GM23338 (cell line): ENCODE results near the gene NCK2. TPM values are rescaled to one million over a fixed set of nuclear protein-coding genes. Genes with fewer than 3 reads are reported as not detected.

Experiments used
- ATAC-seq: fragments of 200-7000 bp; cut with Tn5 transposase; 3 replicates; pipeline ENCODE4 v1.9.1; 2020
- DNase-seq: peaks from one replicate; pipeline ENCODE4 v3.0.0-alpha.2; 2015; ENCODE audit warnings: low spot score
- H2AFZ ChIP-seq: fragments of 200-600 bp; sonication (generic); 2 replicates; pipeline ENCODE4 v1.8.0; 2016; ENCODE audit warnings: antibody characterized with exemption, mild to moderate bottlenecking, moderate library complexity
- H3F3A ChIP-seq: fragments of 200-600 bp; sonication (generic); replicated peaks from 2 replicates; pipeline ENCODE4 v1.8.0; 2017; ENCODE audit warnings: antibody characterized with exemption, mixed run types, low read depth
- H3K27ac ChIP-seq: fragments of 200-600 bp; sonication (generic); 2 replicates; pipeline ENCODE4 v1.6.1; 2016; ENCODE audit warnings: low read depth
- H3K27me3 ChIP-seq: fragments of 200-600 bp; sonication (generic); 2 replicates; pipeline ENCODE4 v1.8.0; 2016; ENCODE audit warnings: mild to moderate bottlenecking, mixed run types, moderate library complexity; ENCODE audit not compliant: insufficient read depth
- H3K36me3 ChIP-seq: fragments of 200-600 bp; sonication (generic); 2 replicates; pipeline ENCODE4 v1.8.0; 2016; ENCODE audit warnings: mild to moderate bottlenecking; ENCODE audit not compliant: insufficient read depth
- H3K4me1 ChIP-seq: fragments of 200-600 bp; sonication (generic); 2 replicates; pipeline ENCODE4 v1.8.0; 2016; ENCODE audit warnings: mild to moderate bottlenecking, moderate library complexity; ENCODE audit not compliant: insufficient read depth
- H3K4me2 ChIP-seq: fragments of 200-600 bp; sonication (generic); 2 replicates; pipeline ENCODE4 v1.7.1; 2017; ENCODE audit warnings: mixed run types
- H3K4me3 ChIP-seq: fragments of 200-600 bp; sonication (generic); 2 replicates; pipeline ENCODE4 v1.6.1; 2016; ENCODE audit warnings: mixed run types
- H3K79me2 ChIP-seq: fragments of 200-600 bp; sonication (generic); replicated peaks from 2 replicates; pipeline ENCODE4 v1.8.0; 2017; ENCODE audit warnings: mild to moderate bottlenecking; ENCODE audit not compliant: insufficient read depth
- H3K9me2 ChIP-seq: fragments of 200-600 bp; sonication (generic); 2 replicates; pipeline ENCODE4 v1.8.0; 2017; ENCODE audit not compliant: insufficient read depth
- H4K20me1 ChIP-seq: fragments of 200-600 bp; sonication (generic); replicated peaks from 2 replicates; pipeline ENCODE4 v1.8.0; 2017; ENCODE audit warnings: mild to moderate bottlenecking; ENCODE audit not compliant: insufficient read depth
- H3K27ac Mint-ChIP-seq: 2 replicates; pipeline ENCODE4 v1.8.0; 2020; ENCODE audit warnings: inconsistent platforms, mild to moderate bottlenecking, moderate library complexity, mixed read lengths
- H3K27me3 Mint-ChIP-seq: 3 replicates; pipeline ENCODE4 v1.8.0; 2022; ENCODE audit warnings: low read depth, mild to moderate bottlenecking, moderate library complexity, mixed read lengths, inconsistent platforms; ENCODE audit not compliant: insufficient read depth, poor library complexity
- H3K36me3 Mint-ChIP-seq: 3 replicates; pipeline ENCODE4 v1.8.0; 2021; ENCODE audit warnings: low read depth, mild to moderate bottlenecking, inconsistent platforms, moderate library complexity, mixed read lengths
- H3K4me1 Mint-ChIP-seq: 3 replicates; pipeline ENCODE4 v1.8.0; 2020; ENCODE audit warnings: mild to moderate bottlenecking, inconsistent platforms, mixed read lengths
- H3K4me3 Mint-ChIP-seq: 3 replicates; pipeline ENCODE4 v1.8.0; 2021; ENCODE audit warnings: moderate library complexity, mild to moderate bottlenecking, inconsistent platforms, mixed read lengths
- H3K9me3 Mint-ChIP-seq: 3 replicates; pipeline ENCODE4 v1.8.0; 2020; ENCODE audit warnings: moderate library complexity, mild to moderate bottlenecking, inconsistent platforms, mixed read lengths
- CREB1 ChIP-seq: fragments of 250-450 bp; sonication (Bioruptor Pico); IDR thresholded peaks from 2 replicates; pipeline ENCODE4 v1.5.0; 2020; ENCODE audit warnings: low read depth, mild to moderate bottlenecking, moderate library complexity
- CTCF ChIP-seq, 2 experiments: fragments of 200-600 bp in 1 of 2; sonication (generic) in 1 of 2; conservative IDR thresholded peaks; 2 replicates each; pipeline versions ENCODE4 v1.5.1 to v1.6.1; 2016 to 2017; ENCODE audit warnings: antibody characterized with exemption in 2 of 2, low read depth in 2 of 2, mild to moderate bottlenecking in 2 of 2, moderate library complexity in 1 of 2
- ETS1 ChIP-seq: IDR thresholded peaks from 2 replicates; pipeline ENCODE4 v1.6.1; 2016; ENCODE audit warnings: antibody characterized with exemption
- EZH2 ChIP-seq: fragments of 200-600 bp; sonication (generic); IDR thresholded peaks from one replicate; pipeline ENCODE4 v1.8.0; 2017; ENCODE audit warnings: antibody characterized with exemption, mild to moderate bottlenecking, low read depth; ENCODE audit not compliant: unreplicated experiment
- EZH2phosphoT487 ChIP-seq: fragments of 200-600 bp; sonication (generic); IDR thresholded peaks from one replicate; pipeline ENCODE4 v1.8.1; 2018; ENCODE audit warnings: antibody characterized with exemption; ENCODE audit not compliant: unreplicated experiment
- JUNB ChIP-seq: IDR thresholded peaks from one replicate; pipeline ENCODE4 v1.6.1; 2016; ENCODE audit warnings: antibody characterized with exemption; ENCODE audit not compliant: unreplicated experiment
- NANOG ChIP-seq: IDR thresholded peaks from 2 replicates; pipeline ENCODE4 v1.6.1; 2016; ENCODE audit warnings: antibody characterized with exemption, borderline replicate concordance
- POLR2AphosphoS5 ChIP-seq: IDR thresholded peaks from 2 replicates; pipeline ENCODE4 v1.6.1; 2016; ENCODE audit warnings: antibody characterized with exemption, low read depth
- REST ChIP-seq: IDR thresholded peaks from one replicate; pipeline ENCODE4 v1.6.1; 2018; ENCODE audit warnings: antibody characterized with exemption; ENCODE audit not compliant: unreplicated experiment
- STAT1 ChIP-seq: IDR thresholded peaks from one replicate; pipeline ENCODE4 v1.6.1; 2016; ENCODE audit warnings: antibody characterized with exemption; ENCODE audit not compliant: unreplicated experiment
- ZNF114 ChIP-seq: fragments of 250-450 bp; sonication (Bioruptor Pico); IDR thresholded peaks from 2 replicates; pipeline ENCODE4 v1.5.0; 2020; ENCODE audit warnings: mild to moderate bottlenecking, moderate library complexity
- ZNF331 ChIP-seq: fragments of 250-450 bp; sonication (Bioruptor Pico); IDR thresholded peaks from 2 replicates; pipeline ENCODE4 v1.5.0; 2020; ENCODE audit warnings: low read depth, mild to moderate bottlenecking, moderate library complexity
- ZNF462 ChIP-seq: fragments of 250-450 bp; sonication (Bioruptor Pico); IDR thresholded peaks from 2 replicates; pipeline ENCODE4 v1.5.0; 2020; ENCODE audit warnings: mild to moderate bottlenecking, moderate library complexity
- polyA plus RNA-seq: library from polyadenylated mRNA; unstranded; fragments of >200 nt; fragmentation: Nextera tagmentation; extraction: Ambion mirVana; gene quantifications from 2 replicates; pipeline ENCODE4 v1.2.1, GENCODE V29; 2016
- total RNA-seq: library from RNA; depleted of rRNA; stranded (reverse); fragments of >200 nt; shearing (Covaris generic); gene quantifications from 2 replicates; pipeline ENCODE4 v1.2.3, GENCODE V29; 2014

Gene NCK2
- total and polyA plus RNA-seq, 2 experiments from 2014 or later: 26.9 to 59.9 TPM

- no peaks in the 10 kb centered on the region for H3K27me3 ChIP-seq
- no peaks in the 10 kb centered on the region; the same call in 2 of the 3 replicates for H3K9me3 Mint-ChIP-seq
- TF ChIP-seq EZH2phosphoT487 (no peak), JUNB (no peak), NANOG (no peak), STAT1 (no peak), ZNF462 (CRISPR knock-in tag) (no peak), POLR2AphosphoS5 (no peak), CREB1 (CRISPR knock-in tag) (no peak), ZNF331 (no peak), ZNF114 (CRISPR knock-in tag) (no peak), REST (no peak), ETS1 (no peak), EZH2 (no peak), CTCF (conservative IDR thresholded peaks at IDR 0.05; ENCODE audit: low read depth in 2 of 2) (no peak)
- DNase-seq: no peak
- H3K4me2 ChIP-seq: no peak overlapping the region
- H4K20me1 ChIP-seq: peaks cover 11% of the 10 kb centered on the region; the same call in 1 of the 2 replicates
- no peak overlapping the region for H2AFZ ChIP-seq
- no peak for ATAC-seq
- H3K79me2 ChIP-seq: peaks cover 63% of the 10 kb centered on the region
- peaks cover 21% of the 10 kb centered on the region for H3K36me3 Mint-ChIP-seq
- peaks cover 14% of the 10 kb centered on the region for H3K4me1 ChIP-seq
- H3F3A ChIP-seq: no peaks in the 10 kb centered on the region
- no peak overlapping the region for H3K4me3 Mint-ChIP-seq
- H3K9me2 ChIP-seq: no peaks in the 10 kb centered on the region; the same call in 1 of the 2 replicates
- peaks cover 29% of the 10 kb centered on the region for H3K4me1 Mint-ChIP-seq
- no peak overlapping the region for H3K27ac Mint-ChIP-seq
- no peak overlapping the region for H3K27ac ChIP-seq
- H3K4me3 ChIP-seq: no peak overlapping the region
- no peaks in the 10 kb centered on the region; the same call in 1 of the 2 replicates for H3K36me3 ChIP-seq
- peaks cover 1% of the 10 kb centered on the region for H3K27me3 Mint-ChIP-seq
Measured at GRCh38 chr2:105852066-105852465, 107.4 kb downstream of the NCK2 start.
